Mesenchymal stem cell (in vitro differentiated cells and primary cell): ENCODE data around the gene KIAA1217.

Experiments
- DNase-seq: peaks from one replicate; pipeline ENCODE4 v3.0.0-alpha.2; 2013
- H2AFZ ChIP-seq: one replicate; pipeline ENCODE4 v1.6.1; 2013; ENCODE audit warnings: low read depth, mild to moderate bottlenecking, control low read depth, inconsistent platforms, low read length, moderate library complexity
- H2AK5ac ChIP-seq: 2 replicates; pipeline ENCODE4 v1.6.1; 2013; ENCODE audit warnings: low read length, moderate library complexity, mild to moderate bottlenecking, inconsistent platforms; ENCODE audit not compliant: severe bottlenecking
- H2BK120ac ChIP-seq: one replicate; pipeline ENCODE4 v1.6.1; 2013; ENCODE audit warnings: low read depth, mild to moderate bottlenecking, inconsistent platforms, low read length, moderate library complexity
- H2BK12ac ChIP-seq, 2 experiments: one replicate each; pipeline ENCODE4 v1.6.1; 2013; ENCODE audit warnings: inconsistent platforms in 2 of 2, low read length in 2 of 2, mild to moderate bottlenecking in 2 of 2, moderate library complexity in 2 of 2, control low read depth in 1 of 2
- H2BK15ac ChIP-seq: one replicate; pipeline ENCODE4 v1.6.1; 2013; ENCODE audit warnings: mild to moderate bottlenecking, low read depth, inconsistent platforms; ENCODE audit not compliant: poor library complexity, severe bottlenecking
- H2BK5ac ChIP-seq: 2 replicates; pipeline ENCODE4 v1.6.1; 2013; ENCODE audit warnings: low read depth, mild to moderate bottlenecking, low read length, control low read depth, inconsistent platforms; ENCODE audit not compliant: poor library complexity, severe bottlenecking
- H3K14ac ChIP-seq, 2 experiments: one replicate each; pipeline ENCODE4 v1.6.1; 2013; ENCODE audit warnings: inconsistent platforms in 2 of 2, low read length in 2 of 2, control low read depth in 1 of 2, mild to moderate bottlenecking in 1 of 2, moderate library complexity in 1 of 2
- H3K18ac ChIP-seq, 2 experiments: one replicate each; pipeline ENCODE4 v1.6.1; 2013; ENCODE audit warnings: inconsistent platforms in 2 of 2, low read length in 2 of 2, control low read depth in 1 of 2, low read depth in 1 of 2, mild to moderate bottlenecking in 1 of 2
- H3K23ac ChIP-seq, 2 experiments: one replicate each; pipeline ENCODE4 v1.6.1; 2013; ENCODE audit warnings: inconsistent platforms in 2 of 2, low read length in 2 of 2, mild to moderate bottlenecking in 2 of 2, moderate library complexity in 2 of 2, control low read depth in 1 of 2
- H3K27ac ChIP-seq: 2 replicates; pipeline ENCODE4 v1.5.1; 2013; ENCODE audit warnings: mild to moderate bottlenecking, moderate library complexity, low read length, control low read depth, inconsistent platforms; ENCODE audit not compliant: poor library complexity, severe bottlenecking
- H3K27me3 ChIP-seq, 2 experiments: 2 replicates each; pipeline versions ENCODE4 v1.6.1 to v1.7.0; 2013; ENCODE audit warnings: low read length in 2 of 2, mild to moderate bottlenecking in 2 of 2, moderate library complexity in 2 of 2, control low read depth in 1 of 2, inconsistent platforms in 1 of 2; ENCODE audit not compliant: control insufficient read depth in 1 of 2, insufficient read depth in 1 of 2
- H3K36me3 ChIP-seq, 2 experiments: 2 replicates each; pipeline versions ENCODE4 v1.6.1 to v1.7.0; 2013; ENCODE audit warnings: low read length in 2 of 2, control low read depth in 1 of 2, inconsistent platforms in 1 of 2, low read depth in 1 of 2, mild to moderate bottlenecking in 1 of 2; ENCODE audit not compliant: insufficient read depth in 2 of 2, control insufficient read depth in 1 of 2
- H3K4ac ChIP-seq, 2 experiments: one replicate each; pipeline ENCODE4 v1.6.1; 2013; ENCODE audit warnings: inconsistent platforms in 2 of 2, low read length in 2 of 2, mild to moderate bottlenecking in 2 of 2, moderate library complexity in 2 of 2, control low read depth in 1 of 2, low read depth in 1 of 2
- H3K4me1 ChIP-seq: 2 replicates; pipeline ENCODE4 v1.6.1; 2013; ENCODE audit warnings: low read depth, low read length, control low read depth; ENCODE audit not compliant: control insufficient read depth, insufficient read depth
- H3K4me2 ChIP-seq: 2 replicates; pipeline ENCODE4 v1.6.1; 2013; ENCODE audit warnings: low read length, mild to moderate bottlenecking, inconsistent platforms; ENCODE audit not compliant: poor library complexity, severe bottlenecking
- H3K4me3 ChIP-seq, 2 experiments: 2 replicates each; pipeline versions ENCODE4 v1.5.1 to v1.7.0; 2013; ENCODE audit warnings: low read length in 2 of 2, mild to moderate bottlenecking in 2 of 2, control low read depth in 1 of 2, low read depth in 1 of 2; ENCODE audit not compliant: insufficient read depth in 1 of 2
- H3K79me1 ChIP-seq: replicated peaks from 2 replicates; pipeline ENCODE4 v1.6.1; 2013; ENCODE audit warnings: mild to moderate bottlenecking, control low read depth, low read length, inconsistent platforms; ENCODE audit not compliant: poor library complexity, severe bottlenecking
- H3K9ac ChIP-seq: 2 replicates; pipeline ENCODE4 v1.7.0; 2013; ENCODE audit warnings: mild to moderate bottlenecking, low read length, moderate library complexity
- H3K9me3 ChIP-seq: 2 replicates; pipeline ENCODE4 v1.7.0; 2013; ENCODE audit warnings: mild to moderate bottlenecking, low read length; ENCODE audit not compliant: control insufficient read depth
- H4K8ac ChIP-seq: one replicate; pipeline ENCODE4 v1.6.1; 2013; ENCODE audit warnings: inconsistent platforms, mild to moderate bottlenecking, low read length, moderate library complexity
- H4K91ac ChIP-seq: one replicate; pipeline ENCODE4 v1.6.1; 2013; ENCODE audit warnings: mild to moderate bottlenecking, low read length, inconsistent platforms
- WGBS: methylation state at CpG from one replicate; pipeline ENCODE4 v1.1.7; 2013; ENCODE audit warnings: mixed read lengths; 5-methylcytosine and 5-hydroxymethylcytosine counted together

The KIAA1217 gene

DNA sequence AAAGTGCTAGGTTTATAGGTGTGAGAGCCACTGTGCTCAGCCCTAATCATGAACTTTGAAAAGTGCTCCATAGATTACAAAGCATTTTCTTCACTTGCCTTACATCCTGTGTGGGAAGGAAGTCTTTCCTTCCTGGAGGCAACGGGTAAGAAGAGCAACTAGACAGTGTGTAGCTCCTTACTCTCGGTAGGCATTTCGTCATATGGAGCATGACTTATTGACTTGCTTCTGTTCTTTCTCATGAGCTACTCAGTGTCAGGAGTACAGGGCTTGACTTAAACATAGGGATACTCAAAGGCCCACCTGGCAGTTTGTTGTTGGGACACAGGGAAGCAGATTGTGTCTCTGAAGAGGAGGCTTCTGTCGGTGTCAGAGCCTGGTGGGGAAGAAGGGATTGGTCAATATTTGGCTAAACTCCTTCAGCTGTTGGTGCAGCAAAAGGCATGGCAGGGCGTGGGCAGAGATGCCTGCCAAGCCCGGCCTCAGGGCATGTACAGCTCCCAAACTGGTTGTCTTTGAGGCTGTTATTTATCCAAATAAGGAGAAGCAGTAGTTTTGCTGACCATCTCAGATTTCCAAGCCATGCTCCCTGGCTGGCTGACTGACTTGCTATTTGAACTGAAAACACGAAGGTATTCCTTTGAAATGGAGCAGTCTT is 248.9 kb downstream of the KIAA1217 start:
- peaks cover 2% of the 10 kb centered on the region for H3K4me1 ChIP-seq
- H2AFZ ChIP-seq = no peak overlapping the region
- H2AK5ac ChIP-seq = peak overlapping the region; percentile 82
- no peak overlapping the region for H3K14ac ChIP-seq
- H4K91ac ChIP-seq = no peak overlapping the region
- no peak overlapping the region for H3K23ac ChIP-seq
- H3K4me2 ChIP-seq = no peak overlapping the region
- no peak overlapping the region for H2BK15ac ChIP-seq
- H3K27me3 ChIP-seq = no peaks in the 10 kb centered on the region
- H3K4ac ChIP-seq = no peak overlapping the region
- H2BK120ac ChIP-seq = no peak overlapping the region
- H3K27ac ChIP-seq = no peak overlapping the region
- peaks cover 0 to 15% of the 10 kb centered on the region in 2 experiments for H3K36me3 ChIP-seq
- no peak overlapping the region for H2BK5ac ChIP-seq
- H3K9ac ChIP-seq = no peak overlapping the region
- no peak overlapping the region for H3K4me3 ChIP-seq
- H4K8ac ChIP-seq = no peak overlapping the region
- WGBS = 85% methylated on average over 7 of the region's 7 CpGs
- no peaks in the 10 kb centered on the region for H3K9me3 ChIP-seq
- DNase-seq = peak; percentile 24
- no peak overlapping the region for H3K18ac ChIP-seq
- H2BK12ac ChIP-seq = no peak overlapping the region
- no peaks in the 10 kb centered on the region for H3K79me1 ChIP-seq

DNA sequence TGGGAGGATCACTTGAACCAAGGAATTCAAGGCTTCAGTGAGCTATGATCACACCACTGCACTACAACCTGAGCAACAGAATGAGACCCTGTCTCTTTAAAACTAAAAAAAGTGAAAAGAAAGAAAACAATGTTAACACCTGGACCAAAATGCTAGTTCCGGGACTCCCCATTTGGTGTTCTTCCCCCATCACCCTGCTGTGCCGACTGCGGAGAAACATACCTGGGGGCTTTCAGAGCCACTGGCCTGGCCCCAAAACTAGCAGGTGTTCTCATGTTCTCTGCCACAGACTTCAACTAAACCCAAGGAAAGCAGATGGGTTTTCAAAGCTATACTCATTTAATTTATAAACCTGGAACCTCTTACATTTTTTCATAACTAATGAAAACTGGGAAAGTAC is 250.9 kb downstream of the KIAA1217 start:
- Histone ChIP-seq H3K14ac (no peak overlapping the region), H3K4me3 (no peak overlapping the region), H3K27me3 (no peaks in the 10 kb centered on the region), H3K36me3 (peaks cover 0 to 15% of the 10 kb centered on the region in 2 experiments), H2AK5ac (no peak overlapping the region), H3K27ac (no peak overlapping the region), H2BK12ac (no peak overlapping the region), H2BK120ac (no peak overlapping the region), H3K9ac (no peak overlapping the region), H3K23ac (no peak overlapping the region), H3K9me3 (no peaks in the 10 kb centered on the region), H3K18ac (no peak overlapping the region), H3K4me1 (peaks cover 8% of the 10 kb centered on the region), H2AFZ (no peak overlapping the region), H4K91ac (no peak overlapping the region), H2BK15ac (no peak overlapping the region), H2BK5ac (no peak overlapping the region), H3K79me1 (no peaks in the 10 kb centered on the region), H4K8ac (no peak overlapping the region), H3K4ac (no peak overlapping the region), H3K4me2 (no peak overlapping the region)
- 79% methylated on average over 3 of the region's 3 CpGs for WGBS
- DNase-seq = no peak

DNA sequence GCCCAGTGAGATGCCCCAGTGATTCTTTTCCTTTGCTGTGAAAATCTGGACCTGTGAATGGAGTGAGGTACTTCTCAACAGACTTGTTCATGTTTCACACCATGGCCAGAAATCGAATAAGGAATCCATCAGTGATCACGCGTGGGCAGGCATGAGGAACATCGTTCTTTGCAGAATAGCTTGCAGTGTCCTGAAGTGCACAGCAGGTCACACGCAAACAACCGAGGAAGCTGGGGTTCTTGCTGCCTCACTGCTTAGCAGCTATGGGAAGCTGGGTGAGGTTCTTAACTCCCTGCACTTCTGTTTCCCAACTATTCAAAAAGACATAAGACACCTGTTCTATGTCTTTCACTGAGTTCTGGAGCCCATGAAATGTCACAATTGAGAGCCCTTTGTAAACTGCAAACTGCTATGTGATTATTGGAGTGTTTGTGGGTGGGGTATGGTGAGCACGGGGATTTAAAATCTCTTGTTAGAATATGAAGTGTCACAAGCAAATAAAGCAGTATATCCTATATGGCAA is 253.4 kb downstream of the KIAA1217 start:
- Histone ChIP-seq H3K9me3 (no peaks in the 10 kb centered on the region), H3K4me1 (peaks cover 12% of the 10 kb centered on the region), H2AFZ (no peak overlapping the region), H2AK5ac (no peak overlapping the region), H3K4me3 (no peak overlapping the region), H3K23ac (no peak overlapping the region), H2BK5ac (no peak overlapping the region), H4K91ac (no peak overlapping the region), H3K14ac (no peak overlapping the region), H3K18ac (no peak overlapping the region), H3K9ac (peak overlapping the region; percentile 87), H3K79me1 (no peaks in the 10 kb centered on the region), H4K8ac (no peak overlapping the region), H3K27me3 (no peaks in the 10 kb centered on the region), H2BK120ac (no peak overlapping the region), H3K36me3 (peaks cover 0 to 15% of the 10 kb centered on the region in 2 experiments), H3K4me2 (no peak overlapping the region), H2BK15ac (no peak overlapping the region), H2BK12ac (no peak overlapping the region), H3K27ac (no peak overlapping the region), H3K4ac (no peak overlapping the region)
- 95% methylated on average over 7 of the region's 7 CpGs for WGBS
- no peak for DNase-seq

DNA sequence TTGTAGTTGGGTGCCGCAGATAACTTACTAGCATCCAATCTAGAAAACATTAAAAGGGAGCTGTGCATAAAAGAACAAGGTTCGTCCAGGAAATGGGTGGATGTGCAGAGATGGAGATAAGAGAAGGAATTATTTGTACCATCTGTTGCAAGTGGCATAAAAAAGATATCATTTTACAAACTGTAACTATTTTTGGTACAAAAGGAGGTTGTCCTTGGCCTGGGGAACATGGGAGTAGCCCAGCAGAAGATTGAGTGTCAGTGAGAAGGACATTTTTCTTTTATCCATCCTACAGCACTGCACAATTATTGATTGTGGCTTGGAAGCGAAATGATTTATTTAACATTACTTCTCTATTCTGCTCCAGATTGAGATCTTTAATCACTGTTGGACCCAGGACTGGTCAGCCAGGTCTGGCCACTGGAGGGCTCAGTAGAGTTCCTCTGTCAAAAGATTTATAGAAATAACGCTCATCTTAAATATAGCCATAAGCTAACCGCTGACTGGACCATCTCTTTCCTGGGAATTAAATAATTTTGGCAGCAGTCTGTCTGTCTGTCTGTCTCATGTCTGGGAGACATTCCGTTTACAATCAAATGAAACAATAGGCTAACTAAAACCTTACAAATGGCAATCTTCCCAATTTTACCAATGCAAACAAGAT is 254.1 kb downstream of the KIAA1217 start:
- Histone ChIP-seq H2AFZ (no peak overlapping the region), H2BK12ac (no peak overlapping the region), H2BK15ac (no peak overlapping the region), H3K23ac (no peak overlapping the region), H4K91ac (no peak overlapping the region), H2AK5ac (no peak overlapping the region), H3K36me3 (peaks cover 0 to 15% of the 10 kb centered on the region in 2 experiments), H3K79me1 (no peaks in the 10 kb centered on the region), H3K4me1 (peaks cover 12% of the 10 kb centered on the region), H3K4me3 (peak overlapping the region in 1 of 2 experiments; percentile 46), H3K27me3 (no peaks in the 10 kb centered on the region), H3K27ac (peak overlapping the region; percentile 51), H3K4me2 (no peak overlapping the region), H4K8ac (no peak overlapping the region), H3K9me3 (no peaks in the 10 kb centered on the region), H2BK120ac (no peak overlapping the region), H2BK5ac (peak overlapping the region; percentile 37), H3K9ac (peak overlapping the region; percentile 87), H3K18ac (no peak overlapping the region), H3K4ac (no peak overlapping the region), H3K14ac (no peak overlapping the region)
- DNase-seq = no peak
- WGBS = 96% methylated on average over 4 of the region's 6 CpGs
